ENCODE measurements around the gene MARVELD1.

DNA sequence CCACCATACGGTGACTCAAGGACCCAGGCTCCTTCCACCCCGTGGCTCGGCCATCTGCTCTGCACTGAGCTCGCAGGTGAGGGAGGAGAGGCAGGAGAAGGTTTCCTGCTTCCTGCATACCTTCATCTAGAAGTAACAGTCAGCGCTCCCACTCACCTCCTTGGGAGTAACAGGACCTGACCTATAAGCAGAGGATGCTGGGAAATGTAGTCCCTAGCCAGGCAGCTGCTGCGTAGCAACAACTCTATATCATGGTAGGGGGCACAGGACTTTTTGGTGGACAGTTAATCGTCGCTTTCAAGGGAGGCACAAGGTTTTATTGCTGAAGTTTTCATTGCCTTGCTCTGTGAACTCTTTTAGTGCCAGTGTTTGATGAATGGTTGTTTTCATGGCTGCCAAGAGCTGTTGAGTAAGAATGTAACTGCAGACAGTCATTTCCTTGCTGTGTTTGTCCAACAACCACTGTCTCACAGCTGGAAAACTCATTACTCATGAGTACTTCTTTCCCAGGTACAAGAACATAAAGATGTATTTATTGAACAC lies 13.2 kb downstream of the MARVELD1 start:
- TF ChIP-seq EZH2 (IDR thresholded peaks at IDR 0.05; ENCODE audit: insufficient read depth, poor library complexity, severe bottlenecking): no peak
- TF ChIP-seq EZH2phosphoT487 (IDR thresholded peaks at IDR 0.05; ENCODE audit: insufficient read depth, low read depth): no peak
